Thyroid gland (tissue), 4 donors: Measurements from ENCODE around the gene ZNF22. TPM values are rescaled to one million over a fixed set of nuclear protein-coding genes. Genes with fewer than 3 reads are reported as not detected.

Source experiments
- DNase-seq, 2 donors: peaks; one replicate each; pipeline ENCODE4 v3.0.0-alpha.2; 2019
- H3K27ac ChIP-seq, 3 donors: fragments of 200-600 bp; sonication (generic); 1 replicate in 2 of 3; 2 replicates in 1 of 3; pipeline ENCODE4 v1.5.1; 2016 to 2019; ENCODE audit warnings: mild to moderate bottlenecking in 1 of 3, moderate library complexity in 1 of 3
- H3K27me3 ChIP-seq: fragments of 200-600 bp; sonication (generic); one replicate; pipeline ENCODE4 v1.5.1; 2019
- H3K36me3 ChIP-seq, 2 donors: fragments of 200-600 bp; sonication (generic); one replicate each; pipeline ENCODE4 v1.5.1; 2016 to 2019
- H3K4me1 ChIP-seq, 2 donors: fragments of 200-600 bp; sonication (generic); one replicate each; pipeline ENCODE4 v1.5.1; 2017 to 2019
- H3K4me3 ChIP-seq, 3 donors: fragments of 200-600 bp; sonication (generic); replicated peaks in 1 of 3; 1 replicate in 2 of 3; 2 replicates in 1 of 3; pipeline ENCODE4 v1.5.1; 2016; ENCODE audit warnings: mild to moderate bottlenecking in 1 of 3
- H3K9me3 ChIP-seq: fragments of 200-600 bp; sonication (generic); one replicate; pipeline ENCODE4 v1.5.1; 2017
- POLR2A ChIP-seq, 2 donors: fragments of 450-650 bp; IDR thresholded peaks; one replicate each; pipeline ENCODE4 v1.6.1; 2017; ENCODE audit warnings: antibody characterized with exemption in 2 of 2, mild to moderate bottlenecking in 2 of 2, moderate library complexity in 1 of 2
- WGBS, 2 donors: methylation state at CpG; one replicate each; pipeline ENCODE4 v1.1.5; 2017; 5-methylcytosine and 5-hydroxymethylcytosine counted together
- intact Hi-C: fragments of 100-400 bp; cut with DNase I; formaldehyde crosslinking; loops from one replicate; pipeline ENCODE4 v1.15.1; 2023
- total RNA-seq, 4 donors: library from RNA; depleted of rRNA; stranded (reverse); fragments of >200 nt; gene quantifications; one replicate each; pipeline ENCODE4 v1.2.3, GENCODE V29; 2016
- TF ChIP-seq, protein P1 (sequence below), 6 experiments: fragments of 200-600 bp in 3 of 6; fragments of 450-650 bp in 3 of 6; sonication (generic) in 3 of 6; IDR thresholded peaks; one replicate each; pipeline ENCODE4 v1.5.1; 2016 to 2019; ENCODE audit warnings: antibody characterized with exemption in 6 of 6, mild to moderate bottlenecking in 2 of 6, inconsistent platforms in 1 of 6, moderate library complexity in 1 of 6

ZNF22 gene
- total RNA-seq, 4 donors from 2014 or later = 28.5 to 40.3 (median 33.1) TPM

GRCh38 chr10:44983066-44983894 is 17.4 kb upstream of the ZNF22 start:
- no peak for TF ChIP-seq POLR2A (IDR thresholded peaks at IDR 0.05)
- TF ChIP-seq, protein P1, sequence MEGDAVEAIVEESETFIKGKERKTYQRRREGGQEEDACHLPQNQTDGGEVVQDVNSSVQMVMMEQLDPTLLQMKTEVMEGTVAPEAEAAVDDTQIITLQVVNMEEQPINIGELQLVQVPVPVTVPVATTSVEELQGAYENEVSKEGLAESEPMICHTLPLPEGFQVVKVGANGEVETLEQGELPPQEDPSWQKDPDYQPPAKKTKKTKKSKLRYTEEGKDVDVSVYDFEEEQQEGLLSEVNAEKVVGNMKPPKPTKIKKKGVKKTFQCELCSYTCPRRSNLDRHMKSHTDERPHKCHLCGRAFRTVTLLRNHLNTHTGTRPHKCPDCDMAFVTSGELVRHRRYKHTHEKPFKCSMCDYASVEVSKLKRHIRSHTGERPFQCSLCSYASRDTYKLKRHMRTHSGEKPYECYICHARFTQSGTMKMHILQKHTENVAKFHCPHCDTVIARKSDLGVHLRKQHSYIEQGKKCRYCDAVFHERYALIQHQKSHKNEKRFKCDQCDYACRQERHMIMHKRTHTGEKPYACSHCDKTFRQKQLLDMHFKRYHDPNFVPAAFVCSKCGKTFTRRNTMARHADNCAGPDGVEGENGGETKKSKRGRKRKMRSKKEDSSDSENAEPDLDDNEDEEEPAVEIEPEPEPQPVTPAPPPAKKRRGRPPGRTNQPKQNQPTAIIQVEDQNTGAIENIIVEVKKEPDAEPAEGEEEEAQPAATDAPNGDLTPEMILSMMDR (IDR thresholded peaks at IDR 0.05) = no peak
- Histone ChIP-seq H3K27ac (peak overlapping the region in 2 of 3 donors; percentile 13 to 56), H3K9me3 (no peaks in the 10 kb centered on the region), H3K4me1 (peaks cover 18 to 67% of the 10 kb centered on the region in 2 donors), H3K36me3 (peaks cover 55 to 57% of the 10 kb centered on the region in 2 donors), H3K27me3 (no peaks in the 10 kb centered on the region), H3K4me3 (no peak overlapping the region)
- 94 to 96% methylated on average over 9 to 11 of the region's 13 CpGs for whole genome bisulfite sequencing, 2 donors
- intact Hi-C loops = no loop called here
- no peak for DNase-seq

- intact Hi-C loops = no loop called here
- H3K4me1 ChIP-seq = peaks cover 12 to 61% of the 10 kb centered on the region in 2 donors
Observed at GRCh38 chr10:44983895-44984278, 16.8 kb upstream of the ZNF22 start.

DNA sequence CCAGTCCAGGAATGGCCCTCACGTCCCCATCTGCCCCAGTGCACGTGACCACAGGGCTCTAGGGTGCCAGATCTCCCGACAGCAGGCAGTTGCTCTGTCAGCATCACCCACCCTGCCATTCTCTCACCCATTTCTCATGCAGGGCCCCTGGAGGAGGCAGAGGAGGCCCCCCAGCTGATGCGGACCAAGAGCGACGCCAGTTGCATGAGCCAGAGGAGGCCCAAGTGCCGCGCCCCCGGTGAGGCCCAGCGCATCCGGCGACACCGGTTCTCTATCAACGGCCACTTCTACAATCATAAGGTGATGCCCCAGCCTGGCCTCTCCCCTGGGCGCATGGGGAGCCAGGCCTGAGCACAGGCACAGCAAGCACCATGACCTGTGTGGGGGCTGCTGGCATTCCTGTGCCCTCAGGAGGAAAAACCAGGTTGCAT is 16.0 kb upstream of the ZNF22 start:
- WGBS, 2 donors = 93 to 95% methylated on average over 11 to 15 of the region's 15 CpGs
- peaks cover 6 to 53% of the 10 kb centered on the region in 2 donors for H3K4me1 ChIP-seq
- no peaks in the 10 kb centered on the region for H3K27me3 ChIP-seq
- intact Hi-C loops = no loop called here
- no peaks in the 10 kb centered on the region for H3K9me3 ChIP-seq
- H3K36me3 ChIP-seq = peaks cover 65 to 68% of the 10 kb centered on the region in 2 donors
- H3K4me3 ChIP-seq = no peak overlapping the region
- TF ChIP-seq, protein P1 (IDR thresholded peaks at IDR 0.05) = no peak
- TF ChIP-seq POLR2A (IDR thresholded peaks at IDR 0.05) = no peak
- peak overlapping the region in 2 of 3 donors; percentile 48 to 56 for H3K27ac ChIP-seq
- peak in 1 of 2 donors; percentile 3 for DNase-seq

More at GRCh38 chr10:44983895-44984278, 16.8 kb upstream of the ZNF22 start:
- WGBS, 2 donors = 91 to 94% methylated on average over 9 to 10 of the region's 10 CpGs
- Histone ChIP-seq H3K27ac (peak overlapping the region in 1 of 3 donors; percentile 56), H3K36me3 (peaks cover 57 to 61% of the 10 kb centered on the region in 2 donors), H3K27me3 (no peaks in the 10 kb centered on the region), H3K9me3 (no peaks in the 10 kb centered on the region), H3K4me3 (no peak overlapping the region)
- DNase-seq = peak in 1 of 2 donors; percentile 2
- TF ChIP-seq, protein P1 (IDR thresholded peaks at IDR 0.05) = no peak
- no peak for TF ChIP-seq POLR2A (IDR thresholded peaks at IDR 0.05)

DNA sequence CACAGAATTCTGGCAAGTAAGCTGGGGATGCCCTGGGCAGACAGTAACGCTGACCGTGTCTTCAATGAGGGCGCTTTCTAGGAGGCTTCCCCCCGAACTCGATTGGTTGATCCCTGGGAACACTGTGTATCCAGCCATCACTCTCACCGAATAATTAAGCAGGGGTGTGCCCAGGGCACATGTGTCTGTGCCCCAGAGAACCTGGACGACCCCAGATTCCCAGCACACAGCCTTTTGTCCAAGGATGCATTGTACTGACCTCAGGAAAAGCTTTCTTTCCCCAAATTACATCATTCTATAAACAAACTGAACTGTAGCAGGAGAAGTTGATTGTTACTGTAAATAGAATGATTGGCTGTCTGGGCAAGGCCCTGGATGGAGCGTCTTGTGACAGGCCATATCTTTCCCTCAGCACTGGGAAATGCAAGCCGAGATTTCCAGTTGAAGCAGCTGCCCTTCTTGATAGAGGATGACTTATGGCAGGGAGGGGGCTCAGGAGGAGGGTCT is 15.5 kb upstream of the ZNF22 start:
- TF ChIP-seq POLR2A (IDR thresholded peaks at IDR 0.05) = no peak
- TF ChIP-seq, protein P1 (IDR thresholded peaks at IDR 0.05) = no peak
- peaks cover 70 to 71% of the 10 kb centered on the region in 2 donors for H3K36me3 ChIP-seq
- intact Hi-C loops = no loop called here
- peak in 1 of 2 donors; percentile 4 for DNase-seq
- 74% methylated on average over 9 of the region's 9 CpGs for WGBS, 2 donors
- no peaks in the 10 kb centered on the region for H3K9me3 ChIP-seq
- no peak overlapping the region for H3K4me3 ChIP-seq
- H3K4me1 ChIP-seq = peaks cover 4 to 53% of the 10 kb centered on the region in 2 donors
- H3K27ac ChIP-seq = peak overlapping the region in 2 of 3 donors; percentile 48 to 56
- H3K27me3 ChIP-seq = no peaks in the 10 kb centered on the region

DNA sequence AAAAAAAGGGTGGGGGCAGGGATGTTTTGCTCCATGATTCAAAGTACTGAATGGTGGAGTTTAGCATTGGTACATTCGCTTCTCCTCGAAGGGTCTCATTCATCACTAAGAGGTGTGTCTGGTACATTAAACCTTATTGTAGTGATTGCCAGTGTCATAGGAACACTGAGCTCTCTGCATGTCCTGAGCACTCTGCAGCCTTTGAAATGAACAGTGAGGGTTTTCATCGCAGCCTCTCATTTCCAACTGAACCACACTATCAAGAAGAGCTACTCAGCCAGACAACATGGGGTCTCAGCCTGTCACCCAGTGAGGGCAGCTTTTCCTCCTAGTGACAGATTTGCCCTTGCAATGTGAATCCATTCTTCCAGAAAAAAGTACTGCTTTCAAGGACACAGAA is 14.5 kb upstream of the ZNF22 start:
- no peak overlapping the region for H3K4me3 ChIP-seq
- no peaks in the 10 kb centered on the region for H3K27me3 ChIP-seq
- WGBS, 2 donors = 89 to 94% methylated on average over 3 of the region's 3 CpGs
- no peak for TF ChIP-seq POLR2A (IDR thresholded peaks at IDR 0.05)
- TF ChIP-seq, protein P1 (IDR thresholded peaks at IDR 0.05) = no peak
- H3K4me1 ChIP-seq = peaks cover 0 to 52% of the 10 kb centered on the region in 2 donors
- peak overlapping the region; percentile 1 to 56 (median 48) for H3K27ac ChIP-seq
- no peak for DNase-seq
- H3K36me3 ChIP-seq = peaks cover 78 to 80% of the 10 kb centered on the region in 2 donors
- no peaks in the 10 kb centered on the region for H3K9me3 ChIP-seq
- intact Hi-C loops = no loop called here
